ENCODE data around the gene TNIP2. TPM values are rescaled to one million over a fixed set of nuclear protein-coding genes. Genes with fewer than 3 reads are reported as not detected.

The TNIP2 gene
- total and polyA plus RNA-seq, 5 donors from 2014 or later: 43.9 to 87.7 (median 52.3) TPM

GRCh38 chr4:2722033-2722432 is 34.1 kb downstream of the TNIP2 start:
- Mint-ChIP-seq H3K36me3 (peaks cover 21% of the 10 kb centered on the region), H3K4me3 (peak overlapping the region in 1 of 4 donors; percentile 34), H3K27ac (peak overlapping the region; percentile 6 to 95 (median 57)), H3K9me3 (peaks cover 0 to 2% (median 0%) of the 10 kb centered on the region in 7 donors), H3K27me3 (no peaks in the 10 kb centered on the region), H3K4me1 (peaks cover 11 to 25% (median 11%) of the 10 kb centered on the region in 4 donors)
- H3K27me3 ChIP-seq (ENCODE audit: control insufficient read depth, insufficient read depth, low read length): no peaks in the 10 kb centered on the region
- DNase-seq (no peak), ATAC-seq (ENCODE audit: low read depth in 2 of 2) (no peak)
- no peak overlapping the region for H3K27ac ChIP-seq (ENCODE audit: insufficient read depth, low read length, poor library complexity, severe bottlenecking)
- no peaks in the 10 kb centered on the region for H3K9me3 ChIP-seq (ENCODE audit: control insufficient read depth in 2 of 2, low read length in 2 of 2)
- peaks cover 34% of the 10 kb centered on the region for H3K36me3 ChIP-seq (ENCODE audit: control insufficient read depth, insufficient read depth, low read length)
- H3K4me3 ChIP-seq (ENCODE audit: low read depth, low read length): no peak overlapping the region
- H3K4me1 ChIP-seq (ENCODE audit: control insufficient read depth, insufficient read depth, low read length, poor library complexity, severe bottlenecking): peaks cover 13% of the 10 kb centered on the region

GRCh38 chr4:2721586-2721985 is 34.5 kb downstream of the TNIP2 start:
- Mint-ChIP-seq H3K9me3 (peaks cover 0 to 2% (median 0%) of the 10 kb centered on the region in 7 donors), H3K4me1 (peaks cover 11 to 25% (median 11%) of the 10 kb centered on the region in 4 donors), H3K4me3 (no peak overlapping the region), H3K36me3 (peaks cover 21% of the 10 kb centered on the region), H3K27ac (no peak overlapping the region), H3K27me3 (no peaks in the 10 kb centered on the region)
- no peak overlapping the region for H3K4me3 ChIP-seq (ENCODE audit: low read depth, low read length)
- H3K27me3 ChIP-seq (ENCODE audit: control insufficient read depth, insufficient read depth, low read length): no peaks in the 10 kb centered on the region
- no peaks in the 10 kb centered on the region for H3K9me3 ChIP-seq (ENCODE audit: control insufficient read depth in 2 of 2, low read length in 2 of 2)
- DNase-seq (no peak), ATAC-seq (ENCODE audit: low read depth in 2 of 2) (no peak)
- H3K36me3 ChIP-seq (ENCODE audit: control insufficient read depth, insufficient read depth, low read length): peaks cover 38% of the 10 kb centered on the region
- peaks cover 13% of the 10 kb centered on the region for H3K4me1 ChIP-seq (ENCODE audit: control insufficient read depth, insufficient read depth, low read length, poor library complexity, severe bottlenecking)
- H3K27ac ChIP-seq (ENCODE audit: insufficient read depth, low read length, poor library complexity, severe bottlenecking): no peak overlapping the region

DNA sequence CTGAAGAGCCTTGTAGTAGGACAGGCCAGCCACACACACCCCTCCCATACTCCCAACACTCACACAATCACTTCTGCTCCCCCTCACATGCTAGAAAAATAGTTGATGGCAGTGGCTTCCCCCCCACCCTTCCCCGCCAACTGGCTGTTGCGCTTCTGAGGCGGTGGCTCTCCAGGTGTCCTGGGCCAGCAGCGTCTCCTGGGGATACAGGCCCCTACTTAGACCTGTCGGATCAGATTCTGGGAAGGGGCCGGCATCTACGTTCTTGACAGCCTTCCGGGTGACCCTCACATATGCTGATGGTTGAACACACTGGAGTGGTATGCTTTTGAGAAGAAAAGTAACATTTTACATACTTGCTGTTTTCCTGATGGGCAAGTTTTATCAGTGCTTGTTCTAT is 39.9 kb downstream of the TNIP2 start:
- Histone ChIP-seq H3K4me1 (ENCODE audit: control insufficient read depth, insufficient read depth, low read length, poor library complexity, severe bottlenecking) (peaks cover 12% of the 10 kb centered on the region), H3K27ac (ENCODE audit: insufficient read depth, low read length, poor library complexity, severe bottlenecking) (no peak overlapping the region), H3K27me3 (ENCODE audit: control insufficient read depth, insufficient read depth, low read length) (no peaks in the 10 kb centered on the region), H3K9me3 (ENCODE audit: control insufficient read depth in 2 of 2, low read length in 2 of 2) (no peaks in the 10 kb centered on the region), H3K4me3 (ENCODE audit: low read depth, low read length) (no peak overlapping the region), H3K36me3 (ENCODE audit: control insufficient read depth, insufficient read depth, low read length) (peaks cover 39% of the 10 kb centered on the region)
- Mint-ChIP-seq H3K36me3 (peaks cover 26% of the 10 kb centered on the region), H3K27me3 (no peaks in the 10 kb centered on the region), H3K4me1 (peaks cover 15 to 34% (median 23%) of the 10 kb centered on the region in 4 donors), H3K27ac (peak overlapping the region in 1 of 3 donors; percentile 89), H3K9me3 (no peaks in the 10 kb centered on the region), H3K4me3 (no peak overlapping the region)
- ATAC-seq (ENCODE audit: low read depth in 2 of 2): no peak
- DNase-seq: no peak

- Mint-ChIP-seq H3K36me3 (peaks cover 25% of the 10 kb centered on the region), H3K4me3 (no peak overlapping the region), H3K4me1 (peaks cover 15 to 34% (median 23%) of the 10 kb centered on the region in 4 donors), H3K27me3 (no peaks in the 10 kb centered on the region), H3K9me3 (no peaks in the 10 kb centered on the region), H3K27ac (peak overlapping the region in 2 of 3 donors; percentile 59 to 89)
- no peaks in the 10 kb centered on the region for H3K9me3 ChIP-seq (ENCODE audit: control insufficient read depth in 2 of 2, low read length in 2 of 2)
- no peak overlapping the region for H3K4me3 ChIP-seq (ENCODE audit: low read depth, low read length)
- DNase-seq (no peak), ATAC-seq (ENCODE audit: low read depth in 2 of 2) (no peak)
- no peak overlapping the region for H3K27ac ChIP-seq (ENCODE audit: insufficient read depth, low read length, poor library complexity, severe bottlenecking)
- no peaks in the 10 kb centered on the region for H3K27me3 ChIP-seq (ENCODE audit: control insufficient read depth, insufficient read depth, low read length)
- peaks cover 34% of the 10 kb centered on the region for H3K36me3 ChIP-seq (ENCODE audit: control insufficient read depth, insufficient read depth, low read length)
- H3K4me1 ChIP-seq (ENCODE audit: control insufficient read depth, insufficient read depth, low read length, poor library complexity, severe bottlenecking): peaks cover 12% of the 10 kb centered on the region
Observed at GRCh38 chr4:2715426-2715825, 40.7 kb downstream of the TNIP2 start.

GRCh38 chr4:2714918-2715317 is 41.2 kb downstream of the TNIP2 start:
- H3K9me3 Mint-ChIP-seq: no peaks in the 10 kb centered on the region
- H3K4me3 ChIP-seq (ENCODE audit: low read depth, low read length): no peak overlapping the region
- ATAC-seq (ENCODE audit: low read depth in 2 of 2) (no peak), DNase-seq (no peak)
- H3K4me3 Mint-ChIP-seq: no peak overlapping the region
- H3K9me3 ChIP-seq (ENCODE audit: control insufficient read depth in 2 of 2, low read length in 2 of 2): no peaks in the 10 kb centered on the region
- H3K36me3 ChIP-seq (ENCODE audit: control insufficient read depth, insufficient read depth, low read length): peaks cover 29% of the 10 kb centered on the region
- no peaks in the 10 kb centered on the region for H3K27me3 ChIP-seq (ENCODE audit: control insufficient read depth, insufficient read depth, low read length)
- peak overlapping the region; percentile 82 to 89 (median 87) for H3K27ac Mint-ChIP-seq
- H3K27me3 Mint-ChIP-seq: no peaks in the 10 kb centered on the region
- H3K4me1 Mint-ChIP-seq: peaks cover 15 to 34% (median 23%) of the 10 kb centered on the region in 4 donors
- no peak overlapping the region for H3K27ac ChIP-seq (ENCODE audit: insufficient read depth, low read length, poor library complexity, severe bottlenecking)
- peaks cover 12% of the 10 kb centered on the region for H3K4me1 ChIP-seq (ENCODE audit: control insufficient read depth, insufficient read depth, low read length, poor library complexity, severe bottlenecking)
- H3K36me3 Mint-ChIP-seq: peaks cover 22% of the 10 kb centered on the region

DNA sequence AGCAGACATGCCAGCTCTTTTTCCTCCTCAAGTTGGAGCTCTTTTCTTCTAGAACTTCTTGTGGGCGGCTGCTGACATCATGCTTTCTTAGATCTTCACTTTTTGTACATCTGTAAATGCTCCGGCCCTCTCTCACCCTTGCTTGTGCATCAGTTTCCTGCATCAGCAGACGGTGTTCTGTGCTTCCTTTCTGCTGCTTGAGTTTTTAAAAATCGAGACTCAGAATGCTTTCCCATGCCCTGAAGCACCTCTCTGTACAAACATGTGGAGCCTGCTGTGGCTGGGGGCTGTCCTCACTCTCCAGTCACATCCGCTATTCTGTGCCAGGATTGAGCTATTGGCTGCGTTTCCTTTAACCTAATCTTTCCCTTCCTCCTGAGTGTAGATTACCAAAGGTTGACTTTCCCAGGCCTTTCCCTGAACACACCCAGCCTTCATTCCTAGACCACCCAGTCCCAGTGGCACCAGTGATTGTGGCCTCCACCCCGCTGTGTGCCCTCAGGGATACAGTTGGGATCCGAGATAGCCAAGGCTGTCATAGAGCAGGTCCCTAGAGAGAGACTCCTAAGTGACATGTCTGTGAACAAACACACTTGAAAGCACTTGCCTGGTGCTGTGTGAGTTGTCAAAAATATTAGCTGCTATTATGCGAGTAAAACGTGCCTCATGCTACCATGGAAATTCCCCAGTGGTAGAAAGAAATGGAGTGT is 41.9 kb downstream of the TNIP2 start:
- ATAC-seq (ENCODE audit: low read depth in 2 of 2) (peak; percentile 86 to 88), DNase-seq (peak in 2 of 3 donors; percentile 48 to 79)
- Histone ChIP-seq H3K27ac (ENCODE audit: insufficient read depth, low read length, poor library complexity, severe bottlenecking) (peak overlapping the region; percentile 57), H3K4me3 (ENCODE audit: low read depth, low read length) (peak overlapping the region; percentile 19), H3K4me1 (ENCODE audit: control insufficient read depth, insufficient read depth, low read length, poor library complexity, severe bottlenecking) (peaks cover 12% of the 10 kb centered on the region), H3K36me3 (ENCODE audit: control insufficient read depth, insufficient read depth, low read length) (peaks cover 24% of the 10 kb centered on the region), H3K9me3 (ENCODE audit: control insufficient read depth in 2 of 2, low read length in 2 of 2) (no peaks in the 10 kb centered on the region), H3K27me3 (ENCODE audit: control insufficient read depth, insufficient read depth, low read length) (no peaks in the 10 kb centered on the region)
- Mint-ChIP-seq H3K9me3 (no peaks in the 10 kb centered on the region), H3K4me3 (peak overlapping the region in 2 of 4 donors; percentile 26 to 51), H3K4me1 (peaks cover 15 to 34% (median 23%) of the 10 kb centered on the region in 4 donors), H3K27ac (peak overlapping the region; percentile 65 to 89 (median 87)), H3K27me3 (no peaks in the 10 kb centered on the region), H3K36me3 (peaks cover 19% of the 10 kb centered on the region)

DNA sequence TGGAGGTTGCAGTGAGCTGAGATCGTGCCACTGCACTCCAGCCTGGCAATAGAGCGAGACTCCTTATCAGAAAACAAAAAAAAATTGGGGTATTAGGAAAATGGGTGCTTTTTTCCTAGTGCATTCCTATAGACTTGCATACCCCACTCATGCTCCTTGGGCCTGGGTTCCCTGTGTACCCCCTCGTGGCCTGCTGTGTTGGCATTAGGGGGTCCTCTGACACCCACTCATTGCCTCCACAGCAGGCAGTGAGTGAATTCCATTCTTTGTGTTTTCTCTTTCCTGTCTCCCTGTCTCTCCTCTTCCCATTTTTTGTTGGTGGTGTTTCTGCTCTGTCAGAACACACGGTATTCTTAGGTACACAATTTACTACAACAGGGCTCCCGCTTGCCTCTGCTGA is 42.8 kb downstream of the TNIP2 start:
- Mint-ChIP-seq H3K27me3 (no peaks in the 10 kb centered on the region), H3K9me3 (no peaks in the 10 kb centered on the region), H3K4me1 (peaks cover 15 to 34% (median 23%) of the 10 kb centered on the region in 4 donors), H3K27ac (peak overlapping the region in 2 of 3 donors; percentile 87 to 89), H3K36me3 (peaks cover 14% of the 10 kb centered on the region), H3K4me3 (no peak overlapping the region)
- DNase-seq (no peak), ATAC-seq (ENCODE audit: low read depth in 2 of 2) (no peak)
- Histone ChIP-seq H3K27me3 (ENCODE audit: control insufficient read depth, insufficient read depth, low read length) (no peaks in the 10 kb centered on the region), H3K4me1 (ENCODE audit: control insufficient read depth, insufficient read depth, low read length, poor library complexity, severe bottlenecking) (peaks cover 12% of the 10 kb centered on the region), H3K36me3 (ENCODE audit: control insufficient read depth, insufficient read depth, low read length) (peaks cover 22% of the 10 kb centered on the region), H3K4me3 (ENCODE audit: low read depth, low read length) (peak overlapping the region; percentile 19), H3K27ac (ENCODE audit: insufficient read depth, low read length, poor library complexity, severe bottlenecking) (peak overlapping the region; percentile 28), H3K9me3 (ENCODE audit: control insufficient read depth in 2 of 2, low read length in 2 of 2) (no peaks in the 10 kb centered on the region)
